BE2C (cell line): ENCODE data around the gene C6orf132.

Source experiments
- DNase-seq: peaks from one replicate; pipeline ENCODE4 v3.0.0-alpha.2; 2020
- H3K27me3 ChIP-seq: fragments of 250-450 bp; sonication (Bioruptor Pico); 2 replicates; pipeline ENCODE4 v1.5.1; 2020; ENCODE audit warnings: mild to moderate bottlenecking
- H3K36me3 ChIP-seq: fragments of 250-450 bp; sonication (Bioruptor Pico); 2 replicates; pipeline ENCODE4 v1.5.1; 2020; ENCODE audit warnings: mild to moderate bottlenecking
- H3K4me1 ChIP-seq: fragments of 250-450 bp; sonication (Bioruptor Pico); 2 replicates; pipeline ENCODE4 v1.5.1; 2020
- H3K4me3 ChIP-seq: 2 replicates; pipeline ENCODE4 v1.5.1; 2011; ENCODE audit warnings: low read depth, low read length
- H3K9me3 ChIP-seq: fragments of 250-450 bp; sonication (Bioruptor Pico); 2 replicates; pipeline ENCODE4 v1.5.1; 2020
- TF ChIP-seq, protein P1 (sequence below): IDR thresholded peaks from 2 replicates; pipeline ENCODE4 v1.5.1; 2012; ENCODE audit warnings: mild to moderate bottlenecking, low read depth, low read length

C6orf132 gene

DNA sequence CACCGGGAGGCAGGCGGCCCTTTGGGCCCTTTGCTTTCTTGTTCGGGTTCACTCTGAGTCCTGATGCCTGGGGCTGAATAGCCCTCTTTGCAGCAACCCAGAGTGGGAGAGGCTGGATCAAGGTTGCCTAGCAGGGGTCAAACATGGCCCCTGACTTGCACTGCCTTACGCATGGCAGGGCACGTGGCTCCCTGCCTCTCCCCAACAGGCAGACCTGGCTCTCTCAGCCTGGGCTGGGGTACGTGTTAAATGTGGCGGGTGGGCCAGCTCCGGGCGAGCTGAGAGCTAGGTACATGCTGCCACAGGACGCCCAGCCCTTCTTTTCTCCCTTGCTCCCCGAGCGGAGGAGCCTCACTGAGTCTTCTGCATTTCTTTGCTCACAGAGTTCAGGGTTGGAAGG is 7.3 kb downstream of the C6orf132 start:
- H3K9me3 ChIP-seq = no peaks in the 10 kb centered on the region
- no peaks in the 10 kb centered on the region for H3K36me3 ChIP-seq
- H3K4me3 ChIP-seq = no peak overlapping the region
- H3K27me3 ChIP-seq = no peaks in the 10 kb centered on the region
- TF ChIP-seq, protein P1, sequence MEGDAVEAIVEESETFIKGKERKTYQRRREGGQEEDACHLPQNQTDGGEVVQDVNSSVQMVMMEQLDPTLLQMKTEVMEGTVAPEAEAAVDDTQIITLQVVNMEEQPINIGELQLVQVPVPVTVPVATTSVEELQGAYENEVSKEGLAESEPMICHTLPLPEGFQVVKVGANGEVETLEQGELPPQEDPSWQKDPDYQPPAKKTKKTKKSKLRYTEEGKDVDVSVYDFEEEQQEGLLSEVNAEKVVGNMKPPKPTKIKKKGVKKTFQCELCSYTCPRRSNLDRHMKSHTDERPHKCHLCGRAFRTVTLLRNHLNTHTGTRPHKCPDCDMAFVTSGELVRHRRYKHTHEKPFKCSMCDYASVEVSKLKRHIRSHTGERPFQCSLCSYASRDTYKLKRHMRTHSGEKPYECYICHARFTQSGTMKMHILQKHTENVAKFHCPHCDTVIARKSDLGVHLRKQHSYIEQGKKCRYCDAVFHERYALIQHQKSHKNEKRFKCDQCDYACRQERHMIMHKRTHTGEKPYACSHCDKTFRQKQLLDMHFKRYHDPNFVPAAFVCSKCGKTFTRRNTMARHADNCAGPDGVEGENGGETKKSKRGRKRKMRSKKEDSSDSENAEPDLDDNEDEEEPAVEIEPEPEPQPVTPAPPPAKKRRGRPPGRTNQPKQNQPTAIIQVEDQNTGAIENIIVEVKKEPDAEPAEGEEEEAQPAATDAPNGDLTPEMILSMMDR = no peak
- no peak for DNase-seq
- peaks cover 37% of the 10 kb centered on the region for H3K4me1 ChIP-seq

DNA sequence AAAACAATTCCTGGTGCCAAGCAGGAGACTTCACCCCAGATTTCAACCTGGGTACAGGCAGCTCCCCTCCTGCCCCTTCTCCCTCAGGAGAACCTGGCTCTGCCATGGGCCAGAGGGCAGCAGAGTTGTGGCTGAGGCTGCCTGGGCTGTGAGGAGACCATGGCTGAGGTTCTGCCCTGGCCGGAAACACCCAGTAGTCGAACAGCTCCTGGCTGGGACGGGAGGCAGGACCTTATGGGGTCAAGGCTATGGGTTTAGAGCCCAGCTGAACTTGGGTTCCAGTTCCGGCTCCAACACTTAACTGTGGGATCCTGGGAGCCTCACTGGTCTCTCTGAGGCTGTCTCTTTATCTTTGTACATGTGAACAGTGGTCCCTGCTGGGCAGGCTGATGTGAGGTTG is 8.5 kb downstream of the C6orf132 start:
- no peaks in the 10 kb centered on the region for H3K27me3 ChIP-seq
- TF ChIP-seq, protein P1 = no peak
- H3K4me3 ChIP-seq = no peak overlapping the region
- peaks cover 30% of the 10 kb centered on the region for H3K4me1 ChIP-seq
- DNase-seq = no peak
- H3K9me3 ChIP-seq = no peaks in the 10 kb centered on the region
- no peaks in the 10 kb centered on the region for H3K36me3 ChIP-seq

DNA sequence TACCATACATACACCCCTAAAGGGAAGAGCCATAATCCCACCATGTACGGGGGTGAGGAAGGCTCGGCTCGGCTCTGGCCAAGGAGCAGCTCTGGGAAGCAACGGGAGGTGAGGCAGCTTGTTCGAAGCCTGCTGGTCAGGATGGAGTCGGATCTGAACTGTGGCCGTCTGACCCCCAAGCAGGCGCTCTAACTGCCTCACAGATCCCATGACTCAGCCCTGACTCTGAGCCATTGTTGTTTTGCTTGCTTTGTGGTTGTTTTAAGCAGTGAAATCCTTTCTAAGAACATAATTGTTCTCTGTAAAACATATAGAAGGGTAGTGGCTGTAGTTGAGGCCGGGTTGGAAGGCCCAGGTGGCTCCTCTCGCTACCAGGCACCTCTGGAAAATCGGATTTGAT is 10.9 kb downstream of the C6orf132 start:
- H3K4me1 ChIP-seq = peaks cover 18% of the 10 kb centered on the region
- TF ChIP-seq, protein P1 = no peak
- H3K4me3 ChIP-seq = no peak overlapping the region
- no peaks in the 10 kb centered on the region for H3K36me3 ChIP-seq
- DNase-seq = no peak
- H3K9me3 ChIP-seq = no peaks in the 10 kb centered on the region
- H3K27me3 ChIP-seq = no peaks in the 10 kb centered on the region

DNA sequence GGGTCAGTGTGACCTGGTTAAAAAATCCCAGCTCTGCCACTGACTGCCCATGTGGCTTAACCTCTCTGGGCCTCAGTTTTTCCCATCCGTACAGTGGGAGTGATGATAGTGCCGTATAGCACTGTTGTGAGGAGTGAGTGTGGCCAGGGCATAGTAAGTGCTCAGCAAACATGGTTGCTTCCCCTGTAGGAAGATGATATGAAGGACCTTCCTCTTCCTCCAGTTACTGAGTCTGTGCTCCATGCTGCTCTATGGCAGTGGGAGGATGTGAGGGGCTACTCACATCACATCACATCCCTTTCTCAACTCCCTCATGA is 13.1 kb downstream of the C6orf132 start:
- no peaks in the 10 kb centered on the region for H3K27me3 ChIP-seq
- no peaks in the 10 kb centered on the region for H3K36me3 ChIP-seq
- H3K4me1 ChIP-seq = peaks cover 5% of the 10 kb centered on the region
- TF ChIP-seq, protein P1 = no peak
- no peak overlapping the region for H3K4me3 ChIP-seq
- H3K9me3 ChIP-seq = no peaks in the 10 kb centered on the region
- DNase-seq = no peak

- DNase-seq = no peak
- Histone ChIP-seq H3K4me1 (peaks cover 5% of the 10 kb centered on the region), H3K36me3 (no peaks in the 10 kb centered on the region), H3K9me3 (no peaks in the 10 kb centered on the region), H3K27me3 (no peaks in the 10 kb centered on the region), H3K4me3 (no peak overlapping the region)
- TF ChIP-seq, protein P1 = no peak
Measured at GRCh38 chr6:42128460-42129359, 13.7 kb downstream of the C6orf132 start.

- H3K4me3 ChIP-seq = no peak overlapping the region
- no peaks in the 10 kb centered on the region for H3K9me3 ChIP-seq
- H3K36me3 ChIP-seq = no peaks in the 10 kb centered on the region
- H3K27me3 ChIP-seq = no peaks in the 10 kb centered on the region
- DNase-seq = no peak
- TF ChIP-seq, protein P1 = no peak
- peaks cover 5% of the 10 kb centered on the region for H3K4me1 ChIP-seq
Measured at GRCh38 chr6:42125663-42126062, 16.8 kb downstream of the C6orf132 start.
